A673 (cell line): ENCODE measurements around the gene EHF. TPM values are rescaled to one million over a fixed set of nuclear protein-coding genes. Genes with fewer than 3 reads are reported as not detected.

Experiments
- BruUV-seq: library from RNA; stranded (reverse); fragments of 400-500 nt; replicated peaks from 2 replicates; lab custom pipeline; 2021; lab: Mats Ljungman, UMichigan
- CTCF ChIA-PET: fragments of 300-600 bp; sonication (Branson Sonifier 250); formaldehyde crosslinking; loops from one replicate; lab custom pipeline; 2022; ENCODE audit warnings: antibody characterized with exemption; lab: Charles Lee
- POLR2A ChIA-PET: fragments of 300-600 bp; sonication (Branson Sonifier 250); formaldehyde crosslinking; loops from one replicate; lab custom pipeline; 2022; ENCODE audit warnings: antibody characterized with exemption; ENCODE audit not compliant: low non-redundant PET; lab: Charles Lee
- DNase-seq: peaks from one replicate; pipeline ENCODE4 v3.0.0-alpha.2; 2015; ENCODE audit warnings: low spot score
- H3K27ac ChIP-seq: fragments of 200-600 bp; sonication (generic); 2 replicates; pipeline ENCODE4 v1.5.1; 2016; ENCODE audit warnings: mixed run types, low read depth, mild to moderate bottlenecking, mixed read lengths, antibody characterized with exemption, low read length; ENCODE audit not compliant: poor library complexity, severe bottlenecking
- H3K27me3 ChIP-seq: fragments of 200-600 bp; sonication (generic); replicated peaks from 2 replicates; pipeline ENCODE4 v1.6.1; 2017; ENCODE audit warnings: mixed run types, low read depth, mild to moderate bottlenecking, mixed read lengths, antibody characterized with exemption, low read length; ENCODE audit not compliant: insufficient read depth, poor library complexity
- H3K36me3 ChIP-seq: fragments of 200-600 bp; sonication (generic); 2 replicates; pipeline ENCODE4 v1.6.1; 2016; ENCODE audit warnings: mixed run types, mild to moderate bottlenecking, mixed read lengths, antibody characterized with exemption, low read length; ENCODE audit not compliant: insufficient read depth, poor library complexity, severe bottlenecking
- H3K4me1 ChIP-seq: fragments of 200-600 bp; sonication (generic); 2 replicates; pipeline ENCODE4 v1.6.1; 2017; ENCODE audit warnings: mixed run types, mild to moderate bottlenecking, mixed read lengths, antibody characterized with exemption, low read length; ENCODE audit not compliant: insufficient read depth, poor library complexity, severe bottlenecking
- H3K4me3 ChIP-seq: fragments of 200-600 bp; sonication (generic); 2 replicates; pipeline ENCODE4 v1.5.1; 2016; ENCODE audit warnings: low read depth, mixed run types, mild to moderate bottlenecking, mixed read lengths, low read length; ENCODE audit not compliant: poor library complexity, severe bottlenecking
- H3K9me3 ChIP-seq: fragments of 200-600 bp; sonication (generic); 2 replicates; pipeline ENCODE4 v1.6.1; 2016; ENCODE audit warnings: mixed run types, low read depth, mild to moderate bottlenecking, mixed read lengths, antibody characterized with exemption, low read length; ENCODE audit not compliant: poor library complexity, severe bottlenecking
- EZH2 ChIP-seq: fragments of 200-600 bp; sonication (generic); IDR thresholded peaks from 2 replicates; pipeline ENCODE4 v1.6.1; 2017; ENCODE audit warnings: borderline replicate concordance, low read depth, mild to moderate bottlenecking, mixed read lengths, antibody characterized with exemption, low read length; ENCODE audit not compliant: poor library complexity, severe bottlenecking
- intact Hi-C: fragments of 100-400 bp; cut with micrococcal nuclease; formaldehyde crosslinking; loops from one replicate; pipeline ENCODE4 v1.10.0; 2022; ENCODE audit not compliant: unreplicated experiment
- total RNA-seq: library from RNA; stranded (reverse); gene quantifications from 2 replicates; pipeline ENCODE4 v1.2.3, GENCODE V29; 2021
- TF ChIP-seq, protein P1 (sequence below): fragments of 300-800, 200-600 bp; sonication (generic); conservative IDR thresholded peaks from 2 replicates; pipeline ENCODE4 v1.5.1; 2017; ENCODE audit warnings: low read depth, mild to moderate bottlenecking, antibody characterized with exemption, low read length, moderate library complexity, mixed read lengths

Gene EHF
- total RNA-seq, 1 experiment from 2014 or later: not detected

- no peak overlapping the region for H3K27ac ChIP-seq
- TF ChIP-seq EZH2: no peak
- TF ChIP-seq, protein P1, sequence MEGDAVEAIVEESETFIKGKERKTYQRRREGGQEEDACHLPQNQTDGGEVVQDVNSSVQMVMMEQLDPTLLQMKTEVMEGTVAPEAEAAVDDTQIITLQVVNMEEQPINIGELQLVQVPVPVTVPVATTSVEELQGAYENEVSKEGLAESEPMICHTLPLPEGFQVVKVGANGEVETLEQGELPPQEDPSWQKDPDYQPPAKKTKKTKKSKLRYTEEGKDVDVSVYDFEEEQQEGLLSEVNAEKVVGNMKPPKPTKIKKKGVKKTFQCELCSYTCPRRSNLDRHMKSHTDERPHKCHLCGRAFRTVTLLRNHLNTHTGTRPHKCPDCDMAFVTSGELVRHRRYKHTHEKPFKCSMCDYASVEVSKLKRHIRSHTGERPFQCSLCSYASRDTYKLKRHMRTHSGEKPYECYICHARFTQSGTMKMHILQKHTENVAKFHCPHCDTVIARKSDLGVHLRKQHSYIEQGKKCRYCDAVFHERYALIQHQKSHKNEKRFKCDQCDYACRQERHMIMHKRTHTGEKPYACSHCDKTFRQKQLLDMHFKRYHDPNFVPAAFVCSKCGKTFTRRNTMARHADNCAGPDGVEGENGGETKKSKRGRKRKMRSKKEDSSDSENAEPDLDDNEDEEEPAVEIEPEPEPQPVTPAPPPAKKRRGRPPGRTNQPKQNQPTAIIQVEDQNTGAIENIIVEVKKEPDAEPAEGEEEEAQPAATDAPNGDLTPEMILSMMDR: no peak
- ChIA-PET POLR2A (no interaction called here), CTCF (no interaction called here)
- H3K9me3 ChIP-seq: no peaks in the 10 kb centered on the region
- H3K36me3 ChIP-seq: no peaks in the 10 kb centered on the region
- DNase-seq: no peak
- H3K4me3 ChIP-seq: no peak overlapping the region
- H3K27me3 ChIP-seq: peaks cover 11% of the 10 kb centered on the region
- intact Hi-C loops: no loop called here
- no peaks in the 10 kb centered on the region for H3K4me1 ChIP-seq
- no TSS peak for BruUV-seq
These were observed 691 bp upstream of the EHF start for GRCh38 chr11:34620202-34620601.

GRCh38 chr11:34621876-34622275, 983 bp downstream of the EHF start:
- no peaks in the 10 kb centered on the region for H3K4me1 ChIP-seq
- no peak for TF ChIP-seq EZH2
- TF ChIP-seq, protein P1: no peak
- no peak overlapping the region for H3K27ac ChIP-seq
- BruUV-seq: no TSS peak
- DNase-seq: no peak
- H3K27me3 ChIP-seq: peaks cover 15% of the 10 kb centered on the region
- H3K4me3 ChIP-seq: no peak overlapping the region
- CTCF ChIA-PET: no interaction called here
- no peaks in the 10 kb centered on the region for H3K9me3 ChIP-seq
- POLR2A ChIA-PET: no interaction called here
- no peaks in the 10 kb centered on the region for H3K36me3 ChIP-seq
- intact Hi-C loops: no loop called here

GRCh38 chr11:34623463-34623862, 2.6 kb downstream of the EHF start:
- BruUV-seq: no TSS peak
- no peaks in the 10 kb centered on the region for H3K36me3 ChIP-seq
- intact Hi-C loops: no loop called here
- DNase-seq: no peak
- peaks cover 15% of the 10 kb centered on the region for H3K27me3 ChIP-seq
- ChIA-PET POLR2A (no interaction called here), CTCF (no interaction called here)
- no peak overlapping the region for H3K27ac ChIP-seq
- H3K4me1 ChIP-seq: no peaks in the 10 kb centered on the region
- no peak for TF ChIP-seq EZH2
- TF ChIP-seq, protein P1: no peak
- H3K9me3 ChIP-seq: no peaks in the 10 kb centered on the region
- H3K4me3 ChIP-seq: no peak overlapping the region
